ENCODE results near the gene LGALS4.
A peak's percentile ranks its signal among the peaks of the same experiment; 100 is the strongest.
"Not testable (repeated sequence)": the region's sequence is repeated elsewhere in the genome, so short reads cannot be mapped to it uniquely, and the experiment has no call there.

Gene LGALS4, protein sequence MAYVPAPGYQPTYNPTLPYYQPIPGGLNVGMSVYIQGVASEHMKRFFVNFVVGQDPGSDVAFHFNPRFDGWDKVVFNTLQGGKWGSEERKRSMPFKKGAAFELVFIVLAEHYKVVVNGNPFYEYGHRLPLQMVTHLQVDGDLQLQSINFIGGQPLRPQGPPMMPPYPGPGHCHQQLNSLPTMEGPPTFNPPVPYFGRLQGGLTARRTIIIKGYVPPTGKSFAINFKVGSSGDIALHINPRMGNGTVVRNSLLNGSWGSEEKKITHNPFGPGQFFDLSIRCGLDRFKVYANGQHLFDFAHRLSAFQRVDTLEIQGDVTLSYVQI

DNA sequence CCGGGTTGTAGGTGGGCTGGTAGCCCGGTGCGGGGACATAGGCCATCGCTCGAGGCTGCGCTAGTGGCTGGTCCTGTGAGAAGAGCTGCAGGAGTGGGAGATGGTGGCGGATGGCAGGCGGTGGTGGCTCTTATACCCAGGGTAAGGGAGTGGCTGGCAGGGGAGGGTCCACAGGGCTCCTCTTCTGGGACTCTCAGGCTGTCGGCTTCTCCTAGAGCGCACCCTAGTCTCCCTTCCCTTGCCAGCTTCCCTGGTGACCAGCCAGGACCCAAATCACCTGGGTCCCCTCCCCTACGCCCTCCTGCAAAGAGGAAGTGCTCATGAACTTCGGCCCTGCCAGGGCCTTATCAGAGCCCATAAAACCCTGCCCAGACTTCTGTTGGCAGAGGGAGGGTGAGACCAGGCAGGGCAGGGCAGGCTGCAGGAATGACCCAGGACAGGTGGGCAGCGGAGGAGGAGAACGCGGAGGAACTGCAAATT lies at the start of gene LGALS4:
Gene LGALS4, minus strand, starts transcription at position 105 of the 480 bp plus-strand sequence. Its CDS starts 59 bp downstream, at position 46.
- DNase-seq (ENCODE audit: low spot score): no peak

DNA sequence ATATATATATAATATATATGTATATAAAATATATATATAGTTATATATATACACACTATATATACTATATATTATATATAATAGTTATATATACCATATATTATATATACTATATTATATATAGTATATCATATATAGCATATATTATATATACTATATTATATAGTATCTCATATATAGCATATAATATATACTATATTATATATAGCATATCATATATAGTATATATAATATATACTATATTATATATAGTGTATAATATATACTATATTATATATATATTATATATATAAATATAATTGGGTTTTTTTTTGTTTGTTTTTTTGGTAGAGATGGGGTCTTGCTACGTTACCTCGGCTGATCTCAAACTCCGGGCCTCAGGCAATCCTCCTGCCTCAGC lies 48.6 kb upstream of the LGALS4 start:
- no peak for DNase-seq (ENCODE audit: low spot score)

DNA sequence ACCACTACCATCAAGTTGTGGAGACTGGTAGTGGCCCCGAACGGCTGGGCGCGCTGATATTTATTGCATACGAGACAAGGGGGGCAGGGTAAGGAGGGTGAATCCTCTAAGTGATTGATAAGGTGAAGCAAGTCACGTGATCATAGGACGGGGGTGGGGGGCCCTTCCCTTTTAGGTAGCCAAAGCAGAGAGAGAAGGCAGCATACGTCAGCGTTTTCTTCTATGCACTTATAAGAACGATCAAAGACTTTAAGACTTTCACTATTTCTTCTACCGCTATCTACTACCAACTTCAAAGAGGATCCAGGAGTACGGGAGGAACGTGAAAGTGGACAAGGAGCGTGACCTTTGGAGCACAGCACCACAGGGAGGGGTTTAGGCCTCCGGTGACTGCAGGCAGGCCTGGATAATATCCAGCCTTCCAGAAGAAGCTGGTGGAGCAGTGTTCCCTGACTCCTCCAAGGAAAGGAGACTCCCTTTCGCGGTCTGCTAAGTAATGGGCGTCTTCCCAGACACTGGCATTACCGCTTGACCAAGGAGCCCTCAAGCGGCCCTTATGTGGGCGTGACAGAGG lies 47.0 kb upstream of the LGALS4 start:
- not testable (repeated sequence) for DNase-seq (ENCODE audit: low spot score)

GRCh38 chr19:38856813-38857212 lies 44.1 kb upstream of the LGALS4 start:
- no peak for DNase-seq (ENCODE audit: low spot score)

DNA sequence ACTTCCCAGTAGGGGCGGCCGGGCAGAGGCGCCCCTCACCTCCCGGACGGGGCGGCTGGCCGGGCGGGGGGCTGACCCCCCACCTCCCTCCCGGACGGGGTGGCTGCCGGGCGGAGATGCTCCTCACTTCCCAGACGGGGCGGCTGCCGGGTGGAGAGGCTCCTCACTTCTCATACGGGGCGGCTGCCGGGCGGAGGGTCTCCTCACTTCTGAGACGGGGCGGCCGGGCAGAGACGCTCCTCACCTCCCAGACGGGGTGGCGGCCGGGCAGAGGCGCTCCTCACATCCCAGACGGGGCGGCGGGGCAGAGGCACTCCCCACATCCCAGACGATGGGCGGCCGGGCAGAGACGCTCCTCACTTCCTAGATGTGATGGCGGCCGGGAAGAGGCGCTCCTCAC lies 43.0 kb upstream of the LGALS4 start:
- not testable (repeated sequence) for DNase-seq (ENCODE audit: low spot score)

GRCh38 chr19:38854961-38855360 lies 42.2 kb upstream of the LGALS4 start:
- not testable (repeated sequence) for DNase-seq (ENCODE audit: low spot score)

DNA sequence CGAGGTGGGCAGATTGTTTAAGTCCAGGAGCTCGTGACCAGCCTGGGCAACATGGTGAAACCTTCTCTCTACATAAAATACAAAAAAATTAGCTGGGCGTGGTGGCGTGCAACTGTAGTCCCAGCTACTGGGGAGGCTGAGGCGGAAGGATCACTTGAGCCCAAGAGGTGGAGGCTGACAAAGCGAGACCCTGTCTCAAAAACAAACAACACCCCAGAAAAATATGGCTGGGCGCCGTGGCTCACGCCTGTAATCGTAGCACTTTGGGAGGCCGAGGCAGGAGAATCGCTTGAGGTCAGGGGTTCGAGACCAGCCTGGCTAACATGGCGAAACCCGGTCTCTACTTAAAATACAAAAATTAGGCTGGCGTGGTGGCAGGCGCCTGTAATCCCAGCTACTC lies 40.5 kb upstream of the LGALS4 start:
- DNase-seq (ENCODE audit: low spot score): no peak

DNA sequence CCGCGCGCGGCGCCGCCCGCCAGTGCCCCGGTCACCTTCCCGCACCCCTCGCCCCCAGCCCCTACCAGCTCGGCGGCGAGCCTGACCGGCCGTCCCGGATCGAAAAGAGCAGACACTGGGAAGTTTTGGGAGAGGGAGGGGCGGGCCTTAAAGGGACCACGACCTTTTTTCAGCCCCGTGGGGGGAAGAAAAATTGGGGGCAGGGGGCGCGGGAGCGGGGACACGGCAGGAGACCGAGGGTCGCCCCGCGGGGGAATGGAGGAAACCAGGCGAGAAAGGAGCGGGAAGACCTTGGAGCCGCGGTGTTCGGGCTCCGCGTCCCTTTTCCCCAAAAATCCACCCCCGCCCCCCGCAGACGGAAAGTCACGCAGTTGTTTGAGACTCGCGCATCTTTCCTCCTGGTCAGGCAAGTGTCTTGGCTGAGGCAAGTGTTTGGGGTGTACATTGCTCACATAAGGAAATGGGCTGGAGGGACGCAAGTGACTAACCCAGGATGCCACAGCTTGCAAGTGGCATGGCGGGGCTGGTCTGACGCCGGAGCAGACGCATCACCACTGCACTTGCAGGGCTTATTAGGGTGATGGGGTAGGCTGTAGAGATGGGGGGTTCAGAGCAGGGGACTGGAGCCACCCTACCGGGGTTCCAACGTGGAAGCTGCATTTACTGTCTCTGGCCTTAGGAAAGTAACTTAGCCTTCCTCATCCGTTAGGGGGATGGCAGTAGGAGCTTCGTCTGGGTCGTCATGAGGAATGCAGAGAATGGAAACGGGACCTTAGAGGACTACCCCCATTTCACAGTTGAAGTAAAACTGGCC lies 39.7 kb upstream of the LGALS4 start:
- DNase-seq (ENCODE audit: low spot score): peak; percentile 75

DNA sequence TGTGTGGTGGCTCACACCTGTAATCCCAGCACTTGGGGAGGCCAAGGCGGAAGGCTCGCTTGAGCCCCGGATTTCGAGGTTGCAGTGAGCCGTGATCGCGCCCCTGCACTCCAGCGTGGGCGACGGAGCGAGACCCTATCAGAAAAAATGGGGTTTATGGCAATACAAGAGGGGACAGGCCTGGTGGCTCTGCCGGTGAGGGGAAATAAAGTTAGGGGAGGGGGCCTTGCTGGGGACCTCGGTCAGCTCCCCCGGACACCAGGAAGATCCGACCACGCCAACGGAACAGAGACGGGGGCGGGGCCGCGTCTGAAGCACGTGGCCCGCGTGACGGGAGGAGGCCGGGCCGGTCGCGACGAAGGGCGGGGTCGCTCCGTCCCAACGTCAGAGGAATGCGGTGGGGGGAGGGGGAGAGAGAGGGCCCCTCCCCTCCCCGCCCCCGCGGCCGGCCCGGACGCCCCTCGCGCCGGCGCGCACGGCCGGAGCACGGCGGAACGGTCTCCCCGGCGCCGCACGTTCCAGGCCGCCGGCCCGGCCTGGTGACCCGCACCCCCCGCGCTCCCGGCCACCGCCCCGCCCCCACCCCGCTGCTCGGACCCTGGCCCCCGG lies 39.0 kb upstream of the LGALS4 start:
- DNase-seq (ENCODE audit: low spot score): peak; percentile 96

DNA sequence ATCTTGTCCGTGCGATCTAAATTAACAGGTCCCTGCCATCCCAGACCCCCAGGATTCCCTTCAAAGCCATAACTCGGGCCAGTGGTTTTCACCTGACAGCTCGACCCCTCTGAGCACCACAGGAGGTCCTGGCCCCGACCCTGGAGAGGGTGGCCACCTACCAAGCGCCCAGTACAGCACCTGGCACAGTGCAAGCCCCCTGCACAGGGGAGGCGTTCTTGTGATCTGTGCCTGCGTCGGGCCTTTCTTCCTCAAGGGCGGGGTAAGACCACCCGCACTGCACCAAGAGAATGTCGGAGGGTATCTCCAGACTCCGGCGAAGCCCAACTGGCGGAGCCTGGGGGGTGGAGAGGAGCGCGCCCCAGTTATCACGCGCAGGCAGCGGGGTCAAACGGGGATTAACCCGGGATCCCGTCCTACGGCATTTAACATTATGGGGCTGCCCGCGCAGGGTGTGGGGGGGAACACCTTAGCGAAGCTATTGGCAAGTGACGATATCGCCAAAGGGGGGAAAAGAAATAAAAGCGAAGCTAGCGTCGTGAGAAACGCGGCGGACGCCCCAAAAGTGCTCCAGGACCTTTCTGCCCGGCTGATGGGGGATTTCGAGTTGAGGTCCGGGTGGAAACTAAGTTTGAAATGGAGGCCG lies 38.4 kb upstream of the LGALS4 start:
- no peak for DNase-seq (ENCODE audit: low spot score)

- peak; percentile 99 for DNase-seq (ENCODE audit: low spot score)
These were observed 37.8 kb upstream of the LGALS4 start for GRCh38 chr19:38850436-38850975.

DNA sequence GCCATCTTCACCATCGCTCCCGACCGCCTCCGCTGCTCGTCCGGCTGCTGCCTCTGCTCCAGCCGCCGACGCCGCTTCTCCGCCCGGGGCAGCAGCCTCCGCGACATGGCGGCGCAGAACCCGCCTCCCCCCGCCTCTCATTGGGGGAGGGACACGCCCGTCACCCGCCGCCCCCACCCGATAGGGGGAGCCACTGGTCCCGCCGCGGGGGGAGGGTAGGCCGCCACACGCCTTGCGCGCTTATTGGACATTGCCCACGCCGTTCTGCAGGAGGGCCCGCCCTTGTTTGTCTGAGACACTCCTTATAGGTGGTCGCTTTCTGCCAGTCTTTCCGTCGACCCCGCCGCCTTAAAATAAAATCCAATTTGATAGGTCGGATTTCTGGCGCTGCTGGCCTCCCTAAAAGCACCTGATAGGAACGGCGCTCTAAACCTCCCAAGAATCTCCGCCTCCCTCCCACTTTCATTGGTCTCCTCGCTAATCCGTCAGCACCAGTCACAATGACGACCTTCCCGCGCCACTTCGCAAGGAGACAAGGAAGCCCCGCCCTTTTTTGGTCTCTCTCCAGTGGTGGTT lies 37.2 kb upstream of the LGALS4 start, which contains the start of gene HNRNPL:
Gene HNRNPL, minus strand, starts transcription at position 127 of the 576 bp plus-strand sequence. Its CDS starts 20 bp downstream, at position 107.
- DNase-seq (ENCODE audit: low spot score): peak; percentile 97

- peak; percentile 99 for DNase-seq (ENCODE audit: low spot score)
These were observed 36.6 kb upstream of the LGALS4 start for GRCh38 chr19:38849147-38849859.

DNA sequence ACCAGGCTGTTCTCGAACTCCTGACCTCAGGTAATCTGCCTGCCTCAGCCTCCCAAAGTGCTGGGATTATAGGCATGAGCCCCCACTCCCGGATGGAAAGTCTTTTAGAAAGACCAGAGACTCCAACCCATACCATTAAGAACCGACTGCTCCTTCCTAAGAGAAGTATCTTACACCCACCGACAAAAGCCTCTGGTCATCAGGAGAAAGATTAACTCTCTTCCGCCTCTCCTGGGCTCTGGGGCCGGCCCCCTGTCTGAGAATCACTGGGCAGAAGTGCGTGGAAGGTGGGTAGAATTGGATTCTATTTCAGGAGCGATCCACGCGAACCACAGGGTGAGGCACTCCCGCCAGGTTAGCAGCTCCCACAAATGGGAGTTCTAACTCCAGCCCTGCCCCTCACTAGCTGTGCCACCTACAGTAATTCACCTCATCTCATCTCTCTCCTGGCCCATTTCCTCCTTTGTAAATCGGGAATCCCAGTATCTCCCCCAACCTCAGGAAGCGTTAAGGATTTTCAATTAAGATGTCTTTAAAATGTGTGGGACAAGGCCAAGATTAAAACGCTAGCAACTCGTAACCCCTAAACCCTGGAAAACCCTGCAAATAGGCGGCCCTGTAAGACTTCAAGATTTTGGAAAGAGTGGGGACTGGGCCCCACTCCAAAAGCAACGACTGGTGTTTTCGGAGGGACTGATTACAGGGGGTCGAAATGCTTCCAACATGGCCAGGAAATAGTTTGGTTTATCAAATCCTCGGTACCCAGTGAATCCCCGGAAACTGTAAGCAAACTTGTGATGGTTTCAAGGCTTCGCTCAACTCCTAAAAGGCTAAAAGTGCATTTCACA lies 35.8 kb upstream of the LGALS4 start:
- no peak for DNase-seq (ENCODE audit: low spot score)

DNA sequence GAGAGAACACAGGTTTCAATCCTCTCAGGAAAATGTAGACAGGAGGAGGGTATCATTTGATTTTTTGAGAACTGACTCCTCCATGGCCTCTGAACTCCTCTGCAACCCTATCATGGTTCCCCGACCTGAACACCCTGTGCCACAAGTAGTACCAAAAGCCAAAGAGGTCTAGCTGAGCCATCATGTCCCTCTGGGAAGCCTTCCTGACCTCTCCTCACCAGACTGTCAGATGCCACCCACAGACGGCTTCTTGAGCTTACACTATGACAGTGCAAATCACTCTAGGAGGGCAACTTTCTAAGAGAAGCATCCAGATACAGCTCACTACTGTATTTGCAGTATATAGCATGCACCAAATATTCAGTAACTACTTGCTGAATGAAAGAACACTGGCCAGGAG lies 33.4 kb upstream of the LGALS4 start:
- DNase-seq (ENCODE audit: low spot score): no peak

DNA sequence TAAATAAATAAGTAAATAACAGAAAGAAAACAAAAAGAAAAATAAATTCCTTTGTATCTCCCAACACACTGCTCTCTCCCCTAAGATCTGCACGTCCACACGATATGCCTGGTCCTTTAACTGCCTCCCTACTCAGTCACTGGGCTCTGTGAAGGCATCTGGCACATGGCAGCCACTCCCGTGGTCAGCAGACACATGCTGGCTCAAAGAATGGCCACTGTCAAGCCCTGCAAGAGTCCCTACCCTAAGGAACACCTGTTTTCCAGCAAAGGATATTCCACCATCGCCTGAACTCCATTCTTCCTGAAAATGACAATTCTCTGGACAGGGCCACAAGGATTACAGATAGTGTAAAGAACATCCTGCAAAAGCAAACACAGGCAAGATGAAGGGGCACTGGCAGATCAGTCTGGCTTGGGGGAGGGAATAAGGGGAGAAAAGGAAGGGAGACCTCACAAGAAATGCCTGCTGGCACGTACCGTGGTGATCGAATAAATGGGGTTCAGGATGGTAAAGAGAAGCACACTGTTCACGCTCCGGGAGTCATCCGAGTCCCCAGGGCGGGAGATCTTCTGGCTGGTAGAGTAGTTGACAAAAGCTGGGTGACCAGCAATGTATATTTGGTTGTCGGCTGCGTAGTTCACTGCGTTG lies 32.8 kb upstream of the LGALS4 start:
- no peak for DNase-seq (ENCODE audit: low spot score)

DNA sequence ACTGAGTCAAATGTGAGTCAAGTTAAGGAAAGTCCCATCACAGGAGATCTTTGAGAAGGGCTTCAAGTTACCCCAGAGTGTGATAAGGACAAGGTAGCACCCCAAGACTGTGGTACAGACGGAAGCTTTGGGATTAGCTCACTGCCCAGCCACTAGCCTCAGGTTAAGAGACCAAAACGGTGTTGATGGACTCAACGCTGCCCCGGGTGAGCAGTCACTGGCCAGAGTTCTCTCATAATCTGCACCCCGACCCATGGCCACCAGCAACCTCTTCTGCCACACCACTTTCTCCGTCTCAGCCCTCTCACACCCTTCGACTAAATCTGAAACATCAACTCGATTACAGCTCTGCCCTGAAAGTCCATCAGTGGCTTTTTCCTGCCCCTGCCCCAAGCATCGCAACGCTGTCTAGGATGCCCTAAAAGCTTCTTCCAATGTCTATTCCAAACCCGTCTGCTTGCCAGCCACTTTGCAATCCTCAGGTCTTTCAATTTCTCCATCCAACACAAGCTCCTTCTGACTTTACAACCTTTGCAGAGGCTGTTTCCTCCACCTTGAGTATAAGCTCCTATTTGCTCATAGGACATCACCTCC lies 31.4 kb upstream of the LGALS4 start:
- no peak for DNase-seq (ENCODE audit: low spot score)

DNA sequence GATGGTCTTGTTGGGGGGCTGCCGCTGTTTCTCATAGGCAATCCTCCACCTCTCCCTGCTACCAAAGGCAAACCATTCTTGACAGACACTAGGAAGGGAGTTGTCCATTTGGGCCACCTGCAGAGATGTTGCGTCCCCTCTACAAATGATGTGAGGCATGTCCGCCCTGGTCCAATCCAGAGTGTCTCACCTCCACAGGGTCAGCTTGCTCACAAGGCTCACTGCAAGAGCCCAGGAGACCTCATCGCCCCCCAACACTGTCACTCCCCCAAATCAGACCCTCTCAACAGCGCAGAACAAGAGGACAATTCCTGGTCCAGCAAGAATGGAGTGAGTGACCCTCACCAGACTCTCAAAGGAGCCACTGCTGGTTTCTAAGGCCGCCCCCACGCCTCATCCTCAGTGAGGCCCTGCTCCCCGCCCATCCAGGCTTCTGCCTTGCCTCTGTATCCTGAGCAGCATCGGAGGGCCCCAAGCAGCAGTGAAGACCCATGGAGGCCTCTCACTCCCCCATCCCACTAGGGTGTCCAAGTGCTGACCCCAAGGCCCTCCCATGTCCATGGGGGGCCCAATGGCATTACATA lies 30.5 kb upstream of the LGALS4 start:
- no peak for DNase-seq (ENCODE audit: low spot score)
